ENCODE measurements around the gene WNT7A.

GRCh38 chr3:13835246-13835645, 44.6 kb downstream of the WNT7A start:
- TF ChIP-seq POLR2A (IDR thresholded peaks at IDR 0.05; ENCODE audit: low read depth, low read length) = no peak
- no peak for TF ChIP-seq TAF1 (IDR thresholded peaks at IDR 0.05; ENCODE audit: borderline replicate concordance, low read depth, low read length)
- TF ChIP-seq POLR2AphosphoS5 (IDR thresholded peaks at IDR 0.05; ENCODE audit: low read depth, low read length) = no peak

All from GM12892 (cell line).